ENCODE results near the gene DCTN5. TPM values are rescaled to one million over a fixed set of nuclear protein-coding genes. Genes with fewer than 3 reads are reported as not detected.
A peak's percentile ranks its signal among the peaks of the same experiment; 100 is the strongest.
"Not testable (repeated sequence)": the region's sequence is repeated elsewhere in the genome, so short reads cannot be mapped to it uniquely, and the experiment has no call there.

The DCTN5 gene
- total RNA-seq (2014; rRNA removed; shearing (Covaris generic); ENCODE audit: low replicate concordance), result 48.7 and 108 TPM in 2 replicates

GRCh38 chr16:23640931-23641765 lies at the start of gene DCTN5, which contains the start of gene PALB2:
Gene DCTN5 (plus strand): TSS chr16:23641466. CDS start chr16:23641543, 77 bp downstream.
Gene PALB2 (minus strand): TSS chr16:23641310. CDS start chr16:23641157, 153 bp downstream.
- DNase-seq (ENCODE audit: low read depth), result peak; percentile 87
- in situ Hi-C loops (cut with HindIII; ENCODE audit: low pct_unique_long_range_greater_than_20kb, low sequenced_read_pairs), result no loop called here

GRCh38 chr16:23594186-23594585 lies 47.1 kb upstream of the DCTN5 start:
- no peak for DNase-seq (ENCODE audit: low read depth)
- in situ Hi-C loops (cut with HindIII; ENCODE audit: low pct_unique_long_range_greater_than_20kb, low sequenced_read_pairs), result no loop called here

- DNase-seq (ENCODE audit: low read depth), result peak; percentile 24
- in situ Hi-C loops (cut with HindIII; ENCODE audit: low pct_unique_long_range_greater_than_20kb, low sequenced_read_pairs), result no loop called here
These were observed 45.9 kb upstream of the DCTN5 start for GRCh38 chr16:23595246-23595950.

DNA sequence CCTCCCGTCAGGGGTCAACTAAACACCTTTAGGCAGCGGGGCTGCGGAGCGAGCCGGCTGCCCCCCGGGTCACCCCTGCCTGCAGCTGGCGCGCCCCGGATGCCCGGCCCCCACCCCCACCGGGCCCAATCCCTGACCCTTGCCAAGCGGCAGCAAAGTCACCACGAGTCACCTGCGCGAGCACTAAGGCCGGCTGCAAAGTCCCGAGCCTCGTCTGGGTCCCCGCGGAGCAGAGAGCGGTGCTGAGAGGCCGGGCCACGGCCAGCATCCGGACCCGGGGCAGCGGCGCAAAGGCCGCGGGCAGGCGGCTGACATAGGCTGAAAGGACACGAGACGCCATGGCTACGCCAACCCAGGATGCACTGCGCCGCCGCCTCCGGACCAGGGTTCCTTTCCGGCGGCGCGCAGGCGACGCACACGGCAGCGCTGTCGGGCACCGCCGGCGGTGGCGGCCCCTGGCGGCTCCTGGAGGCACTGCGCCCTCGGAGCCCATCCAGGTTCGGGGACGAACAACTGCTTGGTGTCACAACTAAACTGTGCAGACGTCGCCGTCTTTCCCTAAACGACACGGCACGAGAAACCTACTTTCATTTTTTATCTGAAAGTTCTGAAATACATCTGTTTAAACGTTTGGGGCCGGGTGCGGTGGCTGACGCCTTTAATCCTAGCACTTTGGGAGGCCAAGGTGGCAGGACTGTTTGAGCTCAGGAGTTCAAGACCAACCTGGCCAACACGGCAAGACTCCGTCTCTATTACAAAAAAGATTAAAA lies 45.1 kb upstream of the DCTN5 start, which contains the start of gene NDUFAB1:
TSS of gene NDUFAB1 (minus strand) at position 366 of the 770 bp plus-strand sequence. CDS start at position 340, 26 bp downstream.
- DNase-seq (ENCODE audit: low read depth), result peak; percentile 88
- in situ Hi-C loops (cut with HindIII; ENCODE audit: low pct_unique_long_range_greater_than_20kb, low sequenced_read_pairs), result no loop called here

- DNase-seq (ENCODE audit: low read depth), result peak; percentile 64
- in situ Hi-C loops (cut with HindIII; ENCODE audit: low pct_unique_long_range_greater_than_20kb, low sequenced_read_pairs), result no loop called here
These were observed 44.1 kb upstream of the DCTN5 start for GRCh38 chr16:23597003-23597756.

GRCh38 chr16:23607726-23608125 lies 33.5 kb upstream of the DCTN5 start:
- DNase-seq (ENCODE audit: low read depth), result no peak
- in situ Hi-C loops (cut with HindIII; ENCODE audit: low pct_unique_long_range_greater_than_20kb, low sequenced_read_pairs), result no loop called here

DNA sequence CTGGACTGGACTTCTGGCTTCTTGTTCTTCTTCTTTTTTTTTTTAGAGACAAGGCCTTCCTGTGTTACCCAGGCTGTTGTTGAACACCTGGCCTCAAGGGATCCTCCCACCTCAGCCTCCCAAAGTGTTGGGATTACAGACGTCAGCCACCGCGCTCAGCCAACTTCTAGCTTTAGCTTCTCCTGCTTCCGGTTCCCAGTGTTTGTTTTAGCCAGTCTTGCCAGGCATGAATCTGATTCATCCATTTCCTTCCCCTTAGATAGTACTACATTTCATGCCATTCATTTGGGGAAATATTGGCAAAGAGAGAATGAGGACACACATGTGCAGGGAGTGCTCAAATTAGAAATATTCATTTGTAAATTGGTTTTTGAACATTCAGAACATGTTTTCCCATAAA lies 33.1 kb upstream of the DCTN5 start:
- peak; percentile 53 for DNase-seq (ENCODE audit: low read depth)
- in situ Hi-C loops (cut with HindIII; ENCODE audit: low pct_unique_long_range_greater_than_20kb, low sequenced_read_pairs), result no loop called here

GRCh38 chr16:23609929-23610328 lies 31.3 kb upstream of the DCTN5 start:
- no peak for DNase-seq (ENCODE audit: low read depth)
- in situ Hi-C loops (cut with HindIII; ENCODE audit: low pct_unique_long_range_greater_than_20kb, low sequenced_read_pairs), result no loop called here

GRCh38 chr16:23610905-23611304 lies 30.4 kb upstream of the DCTN5 start:
- DNase-seq (ENCODE audit: low read depth); in situ Hi-C loops (cut with HindIII; ENCODE audit: low pct_unique_long_range_greater_than_20kb, low sequenced_read_pairs): not testable (repeated sequence)

DNA sequence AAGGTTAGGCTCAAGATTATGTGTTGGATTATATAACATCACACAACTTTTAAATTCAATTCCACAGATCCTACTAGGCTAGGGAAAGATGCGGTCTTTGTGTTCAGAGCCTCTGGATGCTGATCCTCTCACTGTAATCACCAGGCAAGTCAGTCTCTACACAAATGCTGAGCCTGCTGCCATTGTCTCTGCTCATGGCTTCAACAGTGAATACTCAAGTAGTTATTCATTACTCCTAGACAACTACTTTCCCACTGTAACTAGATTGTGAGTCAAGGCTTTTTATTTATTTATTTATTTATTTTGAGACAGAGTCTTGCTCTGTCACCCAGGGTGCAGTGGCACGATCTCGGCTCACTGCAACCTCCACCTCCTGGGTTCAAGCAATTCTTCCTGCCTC lies 29.3 kb upstream of the DCTN5 start:
- in situ Hi-C loops (cut with HindIII; ENCODE audit: low pct_unique_long_range_greater_than_20kb, low sequenced_read_pairs), result no loop called here
- peak; percentile 64 for DNase-seq (ENCODE audit: low read depth)

GRCh38 chr16:23615805-23616204 lies 25.5 kb upstream of the DCTN5 start:
- no peak for DNase-seq (ENCODE audit: low read depth)
- in situ Hi-C loops (cut with HindIII; ENCODE audit: low pct_unique_long_range_greater_than_20kb, low sequenced_read_pairs), result no loop called here

DNA sequence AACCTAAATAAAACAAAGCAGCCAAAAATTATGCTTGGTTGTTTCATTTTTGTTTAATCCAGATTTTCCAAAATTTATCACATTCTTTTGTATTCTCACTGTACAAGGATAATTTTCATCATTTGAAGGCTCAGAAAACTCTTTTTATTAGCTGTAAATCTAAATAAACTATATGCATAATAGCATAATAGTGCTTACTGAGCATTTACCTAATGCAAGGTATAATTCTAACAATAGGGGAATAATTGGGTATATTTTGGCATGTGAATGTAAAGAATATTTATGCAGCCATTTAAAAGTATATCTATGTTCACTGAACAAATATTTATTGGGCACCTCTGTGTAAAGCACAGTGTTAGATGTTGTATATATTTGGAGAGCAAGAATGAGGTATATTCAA lies 17.2 kb upstream of the DCTN5 start:
- no peak for DNase-seq (ENCODE audit: low read depth)
- in situ Hi-C loops (cut with HindIII; ENCODE audit: low pct_unique_long_range_greater_than_20kb, low sequenced_read_pairs), result no loop called here

- no peak for DNase-seq (ENCODE audit: low read depth)
- in situ Hi-C loops (cut with HindIII; ENCODE audit: low pct_unique_long_range_greater_than_20kb, low sequenced_read_pairs), result no loop called here
These were observed 11.8 kb upstream of the DCTN5 start for GRCh38 chr16:23629516-23629915.

DNA sequence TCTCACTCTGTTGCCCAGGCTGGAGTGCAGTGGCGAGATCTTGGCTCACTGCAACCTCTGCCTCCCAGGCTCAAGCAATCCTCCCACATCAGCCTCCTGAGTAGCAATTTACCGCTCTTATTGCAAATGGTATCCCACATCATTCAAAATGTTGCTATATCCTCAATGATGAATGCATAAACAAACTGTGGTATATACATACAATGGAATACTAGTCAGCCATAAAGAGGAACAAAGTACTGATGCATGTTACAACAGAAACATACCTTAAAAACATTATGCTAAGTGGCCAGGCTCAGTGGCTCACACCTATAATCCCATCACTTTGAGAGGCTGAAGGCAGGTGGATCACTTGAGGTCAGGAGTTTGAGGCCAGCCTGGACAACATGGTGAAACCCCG lies 9.4 kb upstream of the DCTN5 start:
- in situ Hi-C loops (cut with HindIII; ENCODE audit: low pct_unique_long_range_greater_than_20kb, low sequenced_read_pairs), result not testable (repeated sequence)

DNA sequence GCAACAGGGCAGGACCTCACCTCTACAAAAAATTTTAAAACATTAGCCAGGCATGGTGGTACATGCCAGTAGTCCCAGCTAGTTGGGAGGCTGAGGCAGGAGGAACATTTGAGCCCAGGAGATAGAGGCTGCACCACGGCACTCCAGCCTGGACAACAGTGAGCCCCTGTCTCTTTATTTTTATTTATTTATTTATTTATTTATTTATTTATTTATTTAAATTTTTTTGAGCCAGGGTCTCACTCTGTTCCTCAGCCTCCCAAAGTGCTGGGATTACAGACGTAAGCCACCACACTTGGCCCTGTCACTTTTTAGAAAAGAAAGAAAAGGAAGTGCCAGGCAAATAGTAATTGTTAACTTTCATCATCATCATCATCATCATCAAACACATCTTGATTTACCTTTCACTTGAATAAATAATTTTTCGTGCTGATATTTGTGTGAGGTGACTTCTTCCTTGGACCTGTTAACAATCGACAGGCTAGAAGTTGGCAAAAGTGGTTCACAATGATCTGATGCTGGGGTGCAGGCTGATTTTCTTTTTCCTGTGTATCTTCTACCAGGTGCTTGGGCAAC lies 6.7 kb upstream of the DCTN5 start:
- DNase-seq (ENCODE audit: low read depth), result no peak
- in situ Hi-C loops (cut with HindIII; ENCODE audit: low pct_unique_long_range_greater_than_20kb, low sequenced_read_pairs), result no loop called here

More for the DNA sequence above, 9.4 kb upstream of the DCTN5 start:
- not testable (repeated sequence) for DNase-seq (ENCODE audit: low read depth)

GRCh38 chr16:23635958-23636357 lies 5.3 kb upstream of the DCTN5 start:
- in situ Hi-C loops (cut with HindIII; ENCODE audit: low pct_unique_long_range_greater_than_20kb, low sequenced_read_pairs), result no loop called here
- DNase-seq (ENCODE audit: low read depth), result no peak

- DNase-seq (ENCODE audit: low read depth), result no peak
- in situ Hi-C loops (cut with HindIII; ENCODE audit: low pct_unique_long_range_greater_than_20kb, low sequenced_read_pairs), result no loop called here
These were observed 693 bp upstream of the DCTN5 start for GRCh38 chr16:23640615-23640930.

All from Caki2 (cell line).